Cardiac fibroblast (primary cell): ENCODE results near the gene TTC9C.
"Not testable (repeated sequence)": the region's sequence is repeated elsewhere in the genome, so short reads cannot be mapped to it uniquely, and the experiment has no call there.

Experiments
- DNase-seq, 2 donors: peaks; one replicate each; pipeline versions ENCODE4 v3.0.0 to v3.0.0-alpha.2; 2010; ENCODE audit warnings: low read depth in 2 of 2
- H3K4me3 ChIP-seq, 2 donors: replicated peaks in 1 of 2; 1 replicate in 1 of 2; 2 replicates in 1 of 2; pipeline ENCODE4 v1.5.1; 2011; ENCODE audit warnings: low read depth in 2 of 2, low read length in 2 of 2, mild to moderate bottlenecking in 2 of 2, moderate library complexity in 1 of 2
- TF ChIP-seq, protein P1 (sequence below): IDR thresholded peaks from one replicate; pipeline ENCODE4 v1.5.1; 2011; ENCODE audit warnings: low read depth, mild to moderate bottlenecking, low read length, inconsistent platforms

TTC9C gene

GRCh38 chr11:62688491-62688890 is 39.8 kb upstream of the TTC9C start:
- TF ChIP-seq, protein P1, sequence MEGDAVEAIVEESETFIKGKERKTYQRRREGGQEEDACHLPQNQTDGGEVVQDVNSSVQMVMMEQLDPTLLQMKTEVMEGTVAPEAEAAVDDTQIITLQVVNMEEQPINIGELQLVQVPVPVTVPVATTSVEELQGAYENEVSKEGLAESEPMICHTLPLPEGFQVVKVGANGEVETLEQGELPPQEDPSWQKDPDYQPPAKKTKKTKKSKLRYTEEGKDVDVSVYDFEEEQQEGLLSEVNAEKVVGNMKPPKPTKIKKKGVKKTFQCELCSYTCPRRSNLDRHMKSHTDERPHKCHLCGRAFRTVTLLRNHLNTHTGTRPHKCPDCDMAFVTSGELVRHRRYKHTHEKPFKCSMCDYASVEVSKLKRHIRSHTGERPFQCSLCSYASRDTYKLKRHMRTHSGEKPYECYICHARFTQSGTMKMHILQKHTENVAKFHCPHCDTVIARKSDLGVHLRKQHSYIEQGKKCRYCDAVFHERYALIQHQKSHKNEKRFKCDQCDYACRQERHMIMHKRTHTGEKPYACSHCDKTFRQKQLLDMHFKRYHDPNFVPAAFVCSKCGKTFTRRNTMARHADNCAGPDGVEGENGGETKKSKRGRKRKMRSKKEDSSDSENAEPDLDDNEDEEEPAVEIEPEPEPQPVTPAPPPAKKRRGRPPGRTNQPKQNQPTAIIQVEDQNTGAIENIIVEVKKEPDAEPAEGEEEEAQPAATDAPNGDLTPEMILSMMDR = no peak
- DNase-seq = no peak
- H3K4me3 ChIP-seq = no peak overlapping the region

DNA sequence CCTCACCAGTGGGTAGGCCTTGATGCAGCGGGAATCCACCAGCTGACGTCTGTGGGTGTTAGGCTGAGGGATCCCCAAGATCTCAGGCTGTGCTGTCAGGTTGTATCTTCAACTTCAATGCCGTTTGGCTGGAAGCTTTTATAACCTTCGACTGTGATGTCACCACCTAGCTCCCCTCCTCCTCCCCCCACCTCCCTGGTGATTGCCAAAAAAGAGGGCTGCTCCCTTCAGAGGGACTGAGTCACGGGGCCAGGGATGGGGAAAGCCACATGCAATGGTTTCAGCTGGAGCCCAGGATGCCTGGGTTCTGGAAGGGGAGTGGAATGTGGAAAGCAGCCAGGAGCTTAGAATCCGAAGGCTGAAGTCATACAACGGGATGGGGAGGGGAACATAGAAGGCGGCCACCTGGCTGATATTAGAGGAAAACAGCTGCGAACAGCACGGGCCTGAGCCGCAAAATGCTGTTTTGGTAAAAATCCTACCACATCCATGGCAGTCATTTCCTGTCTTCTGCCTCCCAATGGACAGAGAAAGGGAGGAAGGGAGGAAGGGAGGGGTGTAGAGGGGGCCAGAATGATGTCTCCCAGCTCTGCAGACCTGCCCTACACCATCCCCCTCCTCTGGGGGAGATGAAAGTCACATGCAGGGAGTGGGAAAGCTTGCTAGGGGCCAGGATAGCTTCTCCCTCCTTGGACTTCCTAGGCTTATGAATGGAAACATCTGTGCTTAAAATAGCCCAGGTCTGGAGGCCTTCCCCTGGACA is 38.7 kb upstream of the TTC9C start, which contains the start of gene LRRN4CL:
TSS of gene LRRN4CL (minus strand) at position 110 of the 763 bp plus-strand sequence. CDS start 1,022 bp downstream, outside the sequence.
- TF ChIP-seq, protein P1 = no peak
- no peak within 1 kb of the TSS for H3K4me3 ChIP-seq
- DNase-seq = peak; percentile 85 to 94

DNA sequence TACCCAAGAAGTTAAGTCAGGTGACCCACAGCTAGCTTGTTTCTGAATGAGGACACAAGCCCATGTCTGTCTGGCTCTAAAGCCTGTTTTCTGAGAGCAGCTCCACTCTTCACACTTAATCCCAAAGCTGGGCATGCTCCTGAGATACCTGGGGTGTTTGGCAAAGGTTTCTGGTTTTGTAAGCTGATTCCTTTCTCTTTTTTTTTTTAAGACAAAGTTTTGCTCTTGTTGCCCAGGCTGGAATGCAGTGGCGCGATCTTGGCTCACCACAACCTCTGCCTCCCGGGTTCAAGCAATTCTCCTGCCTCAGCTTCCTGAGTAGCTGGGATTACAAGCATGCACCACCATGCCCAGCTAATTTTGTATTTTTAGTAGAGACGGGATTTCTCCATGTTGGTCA is 34.7 kb upstream of the TTC9C start:
- DNase-seq, H3K4me3 ChIP-seq: not testable (repeated sequence)

- no peak overlapping the region for H3K4me3 ChIP-seq
- peak; percentile 91 for DNase-seq
Measured at GRCh38 chr11:62694455-62695167, 33.7 kb upstream of the TTC9C start.

GRCh38 chr11:62702246-62702645 is 26.0 kb upstream of the TTC9C start:
- TF ChIP-seq, protein P1 = no peak
- no peak for DNase-seq
- H3K4me3 ChIP-seq = no peak overlapping the region

More at GRCh38 chr11:62694455-62695167, 33.7 kb upstream of the TTC9C start:
- TF ChIP-seq, protein P1 = peak; percentile 87

DNA sequence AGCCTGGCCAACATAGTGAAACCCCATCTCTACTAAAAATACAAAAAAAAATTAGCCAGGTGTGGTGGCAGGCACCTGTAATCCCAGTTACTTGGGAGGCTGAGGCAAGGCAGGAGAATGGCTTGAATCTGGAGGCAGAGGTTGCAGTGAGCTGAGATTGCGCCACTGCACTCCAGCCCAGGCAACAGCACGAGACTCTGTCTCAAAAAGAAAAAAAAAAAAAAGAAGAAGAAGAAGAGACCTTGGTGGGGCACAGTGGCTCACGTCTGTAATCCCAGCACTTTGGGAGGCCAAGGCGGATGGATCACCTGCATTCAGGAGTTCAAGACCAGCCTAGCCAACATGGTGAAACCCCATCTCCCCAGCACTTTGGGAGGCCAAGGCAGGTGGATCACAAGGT is 24.4 kb upstream of the TTC9C start:
- not testable (repeated sequence) for H3K4me3 ChIP-seq, DNase-seq

- peak overlapping the region; percentile 62 to 71 for H3K4me3 ChIP-seq
- TF ChIP-seq, protein P1 = no peak
Measured at GRCh38 chr11:62705413-62705812, 22.9 kb upstream of the TTC9C start.

More at GRCh38 chr11:62705413-62705812, 22.9 kb upstream of the TTC9C start:
- DNase-seq = peak in 1 of 2 donors; percentile 33
